NT2/D1 (cell line): ENCODE data around the gene LPIN1.

Experiments
- SUZ12 ChIP-seq: IDR thresholded peaks from 2 replicates; pipeline ENCODE4 v1.6.1; 2011; ENCODE audit not compliant: insufficient read length, insufficient read depth; ENCODE audit errors: extremely low read depth
- YY1 ChIP-seq: IDR thresholded peaks from 2 replicates; pipeline ENCODE4 v1.6.1; 2011; ENCODE audit not compliant: insufficient read length, insufficient read depth

DNA sequence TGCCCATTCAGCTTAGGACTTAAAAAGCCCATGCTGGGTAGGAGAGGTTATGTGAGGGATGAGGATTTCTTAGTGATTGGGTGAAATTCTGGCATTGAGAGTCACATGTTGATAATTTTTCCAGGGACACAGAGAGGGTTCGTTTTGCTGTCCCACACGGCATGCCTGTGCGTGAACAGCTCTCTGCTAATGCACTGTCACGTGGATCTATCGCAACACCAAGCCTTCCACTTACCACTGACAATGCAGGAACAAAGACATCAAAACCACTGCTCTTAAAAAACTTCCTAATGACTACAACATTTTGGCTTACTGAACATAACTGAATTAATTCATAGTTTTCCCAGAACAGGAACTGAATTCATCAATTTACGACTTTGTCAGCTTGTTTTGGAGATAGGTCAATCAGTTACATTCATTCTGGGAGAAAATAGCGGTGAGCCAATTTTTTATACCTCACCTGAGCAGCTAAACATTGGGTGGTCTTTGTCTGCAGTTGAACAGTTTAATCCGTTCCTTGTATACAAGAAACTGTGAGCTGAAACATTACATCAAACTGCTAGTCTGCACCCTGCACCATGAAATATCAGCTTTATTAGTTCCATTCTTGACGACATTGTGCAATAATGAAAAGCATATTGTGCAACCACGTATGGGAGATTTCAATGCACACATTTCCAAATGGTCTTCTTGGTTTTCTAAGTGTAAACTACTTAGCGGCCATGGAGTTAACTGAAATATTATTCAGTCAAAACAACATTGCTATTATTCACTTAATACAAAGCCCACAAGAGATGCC, 127.1 kb downstream of the LPIN1 start:
- TF ChIP-seq YY1, result no peak
- no peak for TF ChIP-seq SUZ12
